Liver (tissue), 9 donors: ENCODE data around the gene RTEL1. TPM values are rescaled to one million over a fixed set of nuclear protein-coding genes. Genes with fewer than 3 reads are reported as not detected.
A peak's percentile ranks its signal among the peaks of the same experiment; 100 is the strongest.

Source experiments
- DNase-seq: peaks from one replicate; pipeline ENCODE4 v3.0.0-alpha.2; 2017; ENCODE audit warnings: low spot score
- H3K27ac ChIP-seq, 2 donors: one replicate each; pipeline ENCODE4 v1.7.0; 2013; ENCODE audit warnings: inconsistent platforms in 2 of 2, low read length in 2 of 2, control low read depth in 1 of 2, low read depth in 1 of 2, mild to moderate bottlenecking in 1 of 2
- H3K27me3 ChIP-seq, 4 donors: one replicate each; pipeline versions ENCODE4 v1.6.1 to v1.7.0; 2013; ENCODE audit warnings: low read length in 3 of 4, inconsistent platforms in 1 of 4, mild to moderate bottlenecking in 1 of 4, moderate library complexity in 1 of 4; ENCODE audit not compliant: control insufficient read depth in 4 of 4, insufficient read depth in 4 of 4
- H3K36me3 ChIP-seq, 4 donors: one replicate each; pipeline versions ENCODE4 v1.6.1 to v1.7.0; 2013; ENCODE audit warnings: low read length in 3 of 4, mild to moderate bottlenecking in 3 of 4, low read depth in 1 of 4, moderate library complexity in 1 of 4; ENCODE audit not compliant: control insufficient read depth in 4 of 4, insufficient read depth in 3 of 4
- H3K4me1 ChIP-seq, 4 donors: one replicate each; pipeline versions ENCODE4 v1.6.1 to v1.7.0; 2013; ENCODE audit warnings: low read length in 3 of 4, mild to moderate bottlenecking in 3 of 4, moderate library complexity in 1 of 4; ENCODE audit not compliant: control insufficient read depth in 4 of 4, insufficient read depth in 4 of 4
- H3K4me3 ChIP-seq, 3 donors: one replicate each; pipeline versions ENCODE4 v1.6.1 to v1.7.0; 2013; ENCODE audit warnings: low read length in 3 of 3, control low read depth in 1 of 3, low read depth in 1 of 3, mild to moderate bottlenecking in 1 of 3
- H3K9ac ChIP-seq, 2 donors: one replicate each; pipeline ENCODE4 v1.7.0; 2013; ENCODE audit warnings: low read length in 2 of 2, mild to moderate bottlenecking in 2 of 2, moderate library complexity in 2 of 2, control low read depth in 1 of 2, low read depth in 1 of 2
- H3K9me3 ChIP-seq, 4 donors: one replicate each; pipeline versions ENCODE4 v1.6.1 to v1.7.0; 2013; ENCODE audit warnings: low read length in 3 of 4; ENCODE audit not compliant: control insufficient read depth in 4 of 4
- ATF3 ChIP-seq: IDR thresholded peaks from 2 replicates; pipeline ENCODE4 v1.6.1; 2016; ENCODE audit warnings: antibody characterized with exemption
- CTCF ChIP-seq: fragments of 150-350 bp; IDR thresholded peaks from 2 replicates; pipeline ENCODE4 v1.5.1; 2017; ENCODE audit warnings: improper control_type of control experiment, low read depth, low read length; ENCODE audit not compliant: missing input control
- EGR1 ChIP-seq, 2 donors: IDR thresholded peaks; 2 replicates each; pipeline ENCODE4 v1.6.1; 2016 to 2018; ENCODE audit warnings: antibody characterized with exemption in 2 of 2, low read depth in 2 of 2
- FOXA1 ChIP-seq: IDR thresholded peaks from 2 replicates; pipeline ENCODE4 v1.6.1; 2016; ENCODE audit warnings: antibody characterized with exemption
- FOXA2 ChIP-seq: IDR thresholded peaks from 2 replicates; pipeline ENCODE4 v1.6.1; 2016; ENCODE audit warnings: antibody characterized with exemption
- GABPA ChIP-seq, 2 donors: IDR thresholded peaks in 1 of 2; conservative IDR thresholded peaks in 1 of 2; 2 replicates each; pipeline ENCODE4 v1.6.1; 2016; ENCODE audit warnings: antibody characterized with exemption in 2 of 2, mild to moderate bottlenecking in 1 of 2, moderate library complexity in 1 of 2
- HNF4A ChIP-seq, 2 donors: conservative IDR thresholded peaks; 2 replicates each; pipeline ENCODE4 v1.6.1; 2016; ENCODE audit warnings: antibody characterized with exemption in 2 of 2, mild to moderate bottlenecking in 2 of 2
- HNF4G ChIP-seq: IDR thresholded peaks from 2 replicates; pipeline ENCODE4 v1.6.1; 2016; ENCODE audit warnings: antibody characterized with exemption
- JUND ChIP-seq, 2 donors: IDR thresholded peaks; 2 replicates each; pipeline ENCODE4 v1.6.1; 2016; ENCODE audit warnings: antibody characterized with exemption in 2 of 2
- MAX ChIP-seq: IDR thresholded peaks from 2 replicates; pipeline ENCODE4 v1.6.1; 2016; ENCODE audit warnings: antibody characterized with exemption
- NR2F2 ChIP-seq: IDR thresholded peaks from 2 replicates; pipeline ENCODE4 v1.6.1; 2016; ENCODE audit warnings: antibody characterized with exemption
- RAD21 ChIP-seq, 2 donors: IDR thresholded peaks; 2 replicates each; pipeline ENCODE4 v1.6.1; 2016; ENCODE audit warnings: antibody characterized with exemption in 2 of 2, mild to moderate bottlenecking in 2 of 2
- REST ChIP-seq: IDR thresholded peaks from 2 replicates; pipeline ENCODE4 v1.6.1; 2016; ENCODE audit warnings: antibody characterized with exemption, mild to moderate bottlenecking
- RXRA ChIP-seq, 2 donors: IDR thresholded peaks; 2 replicates each; pipeline ENCODE4 v1.6.1; 2017 to 2018; ENCODE audit warnings: antibody characterized with exemption in 2 of 2, mild to moderate bottlenecking in 1 of 2
- SP1 ChIP-seq: IDR thresholded peaks from 2 replicates; pipeline ENCODE4 v1.6.1; 2018; ENCODE audit warnings: antibody characterized with exemption, mild to moderate bottlenecking
- TAF1 ChIP-seq: conservative IDR thresholded peaks from 2 replicates; pipeline ENCODE4 v1.6.1; 2016; ENCODE audit warnings: antibody characterized with exemption, mild to moderate bottlenecking
- YY1 ChIP-seq: IDR thresholded peaks from 2 replicates; pipeline ENCODE4 v1.6.1; 2016; ENCODE audit warnings: antibody characterized with exemption, mild to moderate bottlenecking
- ZBTB33 ChIP-seq: IDR thresholded peaks from 2 replicates; pipeline ENCODE4 v1.6.1; 2016; ENCODE audit warnings: antibody characterized with exemption
- WGBS: extraction: QIAGEN DNeasy Blood & Tissue Kit; methylation state at CpG from one replicate; pipeline ENCODE4 v1.1.7; 2013; 5-methylcytosine and 5-hydroxymethylcytosine counted together
- polyA plus RNA-seq, 2 donors: library from polyadenylated mRNA; stranded (reverse) in 1 of 2; unstranded in 1 of 2; fragments of 200-250 nt in 1 of 2; fragments of >200 nt in 1 of 2; fragmentation: Nextera tagmentation in 1 of 2; extraction: Ambion mirVana in 1 of 2; gene quantifications; one replicate each; pipeline versions ENCODE4 v1.2.1 to v1.2.3, GENCODE V29; 2013 to 2015
- total RNA-seq, 2 donors: library from RNA; depleted of rRNA; stranded (reverse); fragments of >200 nt; gene quantifications; one replicate each; pipeline ENCODE4 v1.2.3, GENCODE V29; 2014
- donor health status: healthy.
- donor health status: healthy.
- donor health status: healthy.
- donor health status: healthy.
- donor health status: healthy.

RTEL1 gene
- total and polyA plus RNA-seq, 4 donors: 3.7 to 16.9 (median 7.4) TPM

GRCh38 chr20:63627129-63627750 lies 30.9 kb upstream of the RTEL1 start:
- Histone ChIP-seq H3K9ac (peak overlapping the region; percentile 24 to 92), H3K27me3 (no peaks in the 10 kb centered on the region), H3K4me3 (peak overlapping the region; percentile 79 to 95 (median 92)), H3K27ac (peak overlapping the region; percentile 87 to 98), H3K4me1 (peaks cover 2 to 9% (median 9%) of the 10 kb centered on the region in 4 donors), H3K36me3 (no peaks in the 10 kb centered on the region), H3K9me3 (no peaks in the 10 kb centered on the region)
- TF ChIP-seq RXRA (IDR thresholded peaks at IDR 0.05): no peak
- no peak for TF ChIP-seq YY1
- TF ChIP-seq FOXA2: no peak
- TF ChIP-seq EGR1 (IDR thresholded peaks at IDR 0.05; ENCODE audit: low read depth in 2 of 2): no peak
- peak; percentile 23 for TF ChIP-seq SP1
- no peak for TF ChIP-seq TAF1
- TF ChIP-seq GABPA (IDR thresholded peaks at IDR 0.05 in 1 of 2, conservative IDR thresholded peaks at IDR 0.05 in 1 of 2): peak in 1 of 2 donors; percentile 35
- WGBS: under 1% methylated on average over 68 of the region's 68 CpGs
- DNase-seq: peak; percentile 96

- H3K4me3 ChIP-seq: peak overlapping the region; percentile 79 to 95 (median 92)
- 11% methylated on average over 28 of the region's 28 CpGs for WGBS
- no peaks in the 10 kb centered on the region for H3K36me3 ChIP-seq
- DNase-seq: no peak
- peak overlapping the region; percentile 24 to 65 for H3K9ac ChIP-seq
- no peak for TF ChIP-seq HNF4A (conservative IDR thresholded peaks at IDR 0.05)
- TF ChIP-seq REST: no peak
- no peak for TF ChIP-seq HNF4G
- TF ChIP-seq CTCF: no peak
- no peak for TF ChIP-seq FOXA1
- no peak for TF ChIP-seq ZBTB33
- no peak for TF ChIP-seq SP1
- no peak for TF ChIP-seq ATF3
- TF ChIP-seq JUND (IDR thresholded peaks at IDR 0.05): no peak
- TF ChIP-seq FOXA2: no peak
- TF ChIP-seq RXRA (IDR thresholded peaks at IDR 0.05): no peak
- no peak for TF ChIP-seq NR2F2
- no peak for TF ChIP-seq RAD21 (IDR thresholded peaks at IDR 0.05)
- TF ChIP-seq YY1: no peak
- no peak for TF ChIP-seq MAX
- TF ChIP-seq TAF1: no peak
- TF ChIP-seq EGR1 (IDR thresholded peaks at IDR 0.05; ENCODE audit: low read depth in 2 of 2): no peak
- TF ChIP-seq GABPA (IDR thresholded peaks at IDR 0.05 in 1 of 2, conservative IDR thresholded peaks at IDR 0.05 in 1 of 2): no peak
- H3K27me3 ChIP-seq: no peaks in the 10 kb centered on the region
- H3K27ac ChIP-seq: peak overlapping the region; percentile 87 to 98
- H3K9me3 ChIP-seq: no peaks in the 10 kb centered on the region
- peaks cover 2 to 9% (median 9%) of the 10 kb centered on the region in 4 donors for H3K4me1 ChIP-seq
These were observed 30.3 kb upstream of the RTEL1 start for GRCh38 chr20:63627751-63628245.
